ENCODE results near the gene VWDE. TPM values are rescaled to one million over a fixed set of nuclear protein-coding genes. Genes with fewer than 3 reads are reported as not detected.

Gene VWDE
- total RNA-seq, 1 donor from 2014 or later: 0.53 TPM

GRCh38 chr7:12317675-12318074 lies 86.0 kb downstream of the VWDE start:
- intact Hi-C loops (cut with DNase I): loop anchor here (5.0 kb wide), 1 partner anchor 250 kb away; no protein-coding TSS in a partner anchor
- no peak for ATAC-seq
- Histone ChIP-seq H3K4me1 (no peaks in the 10 kb centered on the region), H3K36me3 (no peaks in the 10 kb centered on the region), H3K9me3 (no peaks in the 10 kb centered on the region), H3K27me3 (ENCODE audit: low read depth) (no peaks in the 10 kb centered on the region), H3K4me3 (no peak overlapping the region), H3K27ac (no peak overlapping the region)
- TF ChIP-seq, protein P1, sequence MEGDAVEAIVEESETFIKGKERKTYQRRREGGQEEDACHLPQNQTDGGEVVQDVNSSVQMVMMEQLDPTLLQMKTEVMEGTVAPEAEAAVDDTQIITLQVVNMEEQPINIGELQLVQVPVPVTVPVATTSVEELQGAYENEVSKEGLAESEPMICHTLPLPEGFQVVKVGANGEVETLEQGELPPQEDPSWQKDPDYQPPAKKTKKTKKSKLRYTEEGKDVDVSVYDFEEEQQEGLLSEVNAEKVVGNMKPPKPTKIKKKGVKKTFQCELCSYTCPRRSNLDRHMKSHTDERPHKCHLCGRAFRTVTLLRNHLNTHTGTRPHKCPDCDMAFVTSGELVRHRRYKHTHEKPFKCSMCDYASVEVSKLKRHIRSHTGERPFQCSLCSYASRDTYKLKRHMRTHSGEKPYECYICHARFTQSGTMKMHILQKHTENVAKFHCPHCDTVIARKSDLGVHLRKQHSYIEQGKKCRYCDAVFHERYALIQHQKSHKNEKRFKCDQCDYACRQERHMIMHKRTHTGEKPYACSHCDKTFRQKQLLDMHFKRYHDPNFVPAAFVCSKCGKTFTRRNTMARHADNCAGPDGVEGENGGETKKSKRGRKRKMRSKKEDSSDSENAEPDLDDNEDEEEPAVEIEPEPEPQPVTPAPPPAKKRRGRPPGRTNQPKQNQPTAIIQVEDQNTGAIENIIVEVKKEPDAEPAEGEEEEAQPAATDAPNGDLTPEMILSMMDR (IDR thresholded peaks at IDR 0.05): no peak
- DNase-seq: no peak

DNA sequence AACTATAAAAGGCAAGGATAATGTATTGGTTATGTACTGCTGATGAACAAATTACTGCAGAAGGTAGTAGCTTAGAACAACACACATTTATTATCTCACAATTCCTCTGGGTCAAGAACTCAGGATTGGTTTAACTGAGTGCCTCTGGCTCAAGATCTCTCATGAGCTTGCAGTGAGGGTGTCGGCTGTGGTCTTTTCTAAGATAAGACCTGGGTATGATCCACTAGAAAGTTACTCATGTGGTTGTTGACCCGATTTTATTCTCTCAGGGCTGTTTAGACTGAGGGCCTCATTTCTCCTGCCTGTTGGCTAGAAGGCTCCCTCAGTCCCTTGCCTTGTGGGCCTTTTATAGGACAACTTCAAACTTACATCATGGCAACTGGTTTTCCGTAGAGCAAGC lies 86.7 kb downstream of the VWDE start:
- peak in 1 of 2 donors; percentile 52 for ATAC-seq
- H3K4me3 ChIP-seq: no peak overlapping the region
- TF ChIP-seq, protein P1 (IDR thresholded peaks at IDR 0.05): no peak

DNA sequence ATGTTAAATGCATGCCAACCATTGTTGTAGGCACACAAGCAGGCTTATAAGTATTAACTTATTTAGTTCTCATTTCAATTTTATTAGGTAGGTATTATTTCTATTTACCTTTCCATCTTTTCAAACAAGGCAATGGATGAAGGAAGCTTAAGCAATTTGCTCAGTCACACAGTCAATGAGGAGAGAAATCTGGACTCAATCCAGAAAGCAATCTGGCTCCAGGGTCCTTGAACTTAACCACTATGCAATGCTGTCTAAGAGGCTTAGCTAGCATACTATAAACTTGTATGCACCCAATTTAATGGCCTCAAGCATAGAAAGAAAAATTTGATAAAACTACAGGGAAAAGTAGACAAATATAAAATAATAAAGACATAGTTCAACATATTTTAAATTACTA lies 88.6 kb downstream of the VWDE start:
- TF ChIP-seq, protein P1 (IDR thresholded peaks at IDR 0.05): no peak
- H3K27me3 ChIP-seq (ENCODE audit: low read depth): no peaks in the 10 kb centered on the region
- intact Hi-C loops (cut with DNase I): loop anchor here (5.0 kb wide), 1 partner anchor 248 kb away; no protein-coding TSS in a partner anchor
- H3K9me3 ChIP-seq: no peaks in the 10 kb centered on the region
- no peak overlapping the region for H3K27ac ChIP-seq
- H3K4me3 ChIP-seq: no peak overlapping the region
- H3K4me1 ChIP-seq: no peaks in the 10 kb centered on the region
- peak; percentile 46 to 67 for ATAC-seq
- no peak for DNase-seq
- H3K36me3 ChIP-seq: no peaks in the 10 kb centered on the region

More for the DNA sequence above, 86.7 kb downstream of the VWDE start:
- Histone ChIP-seq H3K27me3 (ENCODE audit: low read depth) (no peaks in the 10 kb centered on the region), H3K27ac (no peak overlapping the region), H3K36me3 (no peaks in the 10 kb centered on the region), H3K9me3 (no peaks in the 10 kb centered on the region), H3K4me1 (no peaks in the 10 kb centered on the region)
- no peak for DNase-seq
- intact Hi-C loops (cut with DNase I): loop anchor here (5.0 kb wide), 1 partner anchor 250 kb away; no protein-coding TSS in a partner anchor

GRCh38 chr7:12314199-12314598 lies 89.5 kb downstream of the VWDE start:
- no peak for ATAC-seq
- DNase-seq: no peak
- H3K9me3 ChIP-seq: no peaks in the 10 kb centered on the region
- TF ChIP-seq, protein P1 (IDR thresholded peaks at IDR 0.05): no peak
- H3K36me3 ChIP-seq: no peaks in the 10 kb centered on the region
- no peaks in the 10 kb centered on the region for H3K4me1 ChIP-seq
- H3K27me3 ChIP-seq (ENCODE audit: low read depth): no peaks in the 10 kb centered on the region
- H3K27ac ChIP-seq: no peak overlapping the region
- intact Hi-C loops (cut with DNase I): no loop called here
- H3K4me3 ChIP-seq: no peak overlapping the region

GRCh38 chr7:12305502-12305901 lies 98.2 kb downstream of the VWDE start:
- ATAC-seq (no peak), DNase-seq (no peak)
- Histone ChIP-seq H3K4me3 (no peak overlapping the region), H3K4me1 (no peaks in the 10 kb centered on the region), H3K9me3 (no peaks in the 10 kb centered on the region), H3K27ac (no peak overlapping the region), H3K36me3 (no peaks in the 10 kb centered on the region), H3K27me3 (ENCODE audit: low read depth) (no peaks in the 10 kb centered on the region)
- TF ChIP-seq, protein P1 (IDR thresholded peaks at IDR 0.05): no peak
- intact Hi-C loops (cut with DNase I): no loop called here
